Activated T-helper 9 cell treated with anti-CD3 and anti-CD28 coated beads, Interleukin-2, amount 50 U/mL, for 16 hours (primary cell): ENCODE measurements around the gene PSAPL1.

Experiments
- DNase-seq: peaks from one replicate; pipeline ENCODE4 v3.0.0-alpha.2; 2020; ENCODE audit warnings: low read depth

Gene PSAPL1

GRCh38 chr4:7418131-7418943, 16.4 kb downstream of the PSAPL1 start:
- DNase-seq, result no peak

GRCh38 chr4:7417639-7418038, 17.1 kb downstream of the PSAPL1 start:
- DNase-seq, result no peak

- DNase-seq, result no peak
Observed at GRCh38 chr4:7416745-7417432, 17.8 kb downstream of the PSAPL1 start.

GRCh38 chr4:7415927-7416686, 18.6 kb downstream of the PSAPL1 start:
- DNase-seq, result no peak

- no peak for DNase-seq
Observed at GRCh38 chr4:7414736-7415510, 19.8 kb downstream of the PSAPL1 start.

DNA sequence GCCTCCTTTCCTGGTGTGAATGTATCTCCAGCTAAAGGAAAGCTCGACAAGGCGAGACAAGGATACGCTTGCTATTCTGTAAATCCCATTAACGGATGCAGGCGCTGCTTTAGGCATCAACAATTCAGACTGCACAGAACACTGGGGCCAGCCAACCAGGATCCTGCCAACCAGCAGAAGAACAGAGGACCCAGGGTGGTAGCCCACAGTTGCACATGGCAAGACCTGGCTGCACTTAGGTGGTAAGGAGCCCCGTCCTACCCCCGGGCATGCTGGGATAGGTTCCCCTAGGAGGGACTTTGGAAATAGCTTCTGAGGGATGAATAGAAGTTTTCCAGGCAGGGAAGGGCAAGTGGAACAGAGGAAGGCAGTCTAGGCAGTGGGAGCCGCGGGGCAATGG, 20.7 kb downstream of the PSAPL1 start:
- DNase-seq, result no peak

DNA sequence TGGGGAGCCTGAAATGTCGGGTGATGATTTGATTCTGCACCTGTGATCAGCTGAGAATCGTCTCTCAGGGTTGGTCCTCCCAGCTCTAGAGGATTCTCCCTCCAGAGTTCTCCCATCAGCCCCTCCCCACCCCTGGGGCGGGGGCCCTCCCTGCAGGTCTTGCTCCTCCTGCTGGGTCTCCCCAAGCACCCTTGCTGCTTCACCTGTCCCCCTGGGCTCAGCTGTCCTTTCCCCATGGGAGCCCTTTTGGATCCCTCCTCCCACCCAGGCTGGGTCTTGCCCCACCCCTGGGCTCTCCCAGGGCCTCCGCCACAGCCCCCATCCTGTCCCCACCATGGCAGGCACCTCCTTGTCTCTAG, 22.2 kb downstream of the PSAPL1 start:
- DNase-seq, result no peak

DNA sequence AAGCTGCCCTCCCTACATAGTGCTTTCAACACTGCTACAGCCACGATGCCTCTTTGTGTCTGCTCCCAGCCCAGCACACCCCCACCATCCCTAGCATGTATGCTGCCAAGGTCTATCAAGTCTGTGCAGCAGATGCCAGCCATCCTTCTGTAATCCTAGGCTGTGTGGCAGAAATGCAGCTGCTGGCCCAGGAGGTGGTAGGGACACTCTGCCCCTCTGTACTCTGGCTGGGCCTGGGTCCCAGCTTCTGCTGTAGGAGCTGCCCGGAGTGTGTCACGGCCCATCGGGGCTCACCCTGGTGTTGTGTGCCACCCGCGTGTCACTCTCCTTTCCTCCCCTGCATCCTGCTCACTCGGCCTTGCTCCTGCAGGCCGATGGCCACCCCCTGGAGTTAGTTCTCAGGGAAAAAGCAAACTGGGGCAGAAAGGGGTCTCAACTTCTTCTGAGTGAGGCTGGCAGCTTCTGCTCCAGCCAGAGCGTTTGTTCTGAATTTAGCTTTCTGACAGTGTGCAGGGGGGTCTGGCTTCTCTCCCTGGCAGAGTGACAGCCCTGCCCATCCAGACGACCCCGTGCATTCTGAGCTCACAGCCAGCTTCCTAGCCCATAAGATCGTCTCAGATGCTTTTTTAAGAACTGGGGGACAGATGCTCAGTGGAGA, 22.7 kb downstream of the PSAPL1 start:
- no peak for DNase-seq

GRCh38 chr4:7411491-7411890, 23.2 kb downstream of the PSAPL1 start:
- DNase-seq, result no peak

GRCh38 chr4:7410446-7410845, 24.3 kb downstream of the PSAPL1 start:
- no peak for DNase-seq

DNA sequence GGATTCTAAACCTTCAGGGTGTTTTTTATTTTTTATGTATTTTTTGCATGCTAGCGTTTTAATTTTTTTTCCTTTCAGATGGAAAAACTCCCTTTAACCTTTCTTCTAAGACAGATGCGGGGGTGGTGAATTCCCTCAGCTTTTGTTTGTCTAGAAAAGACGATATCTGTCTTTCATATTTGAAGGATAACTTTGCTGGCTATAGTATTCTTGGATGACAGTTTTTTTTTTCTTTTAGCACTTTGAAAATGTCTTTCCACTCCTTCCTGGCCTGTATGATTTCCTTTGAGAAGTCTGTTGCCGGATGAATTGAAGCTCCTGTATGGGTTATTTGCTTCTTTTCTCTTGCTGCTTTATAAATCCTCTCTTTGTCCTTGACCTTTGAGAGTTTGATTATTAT, 26.6 kb downstream of the PSAPL1 start:
- DNase-seq, result no peak

DNA sequence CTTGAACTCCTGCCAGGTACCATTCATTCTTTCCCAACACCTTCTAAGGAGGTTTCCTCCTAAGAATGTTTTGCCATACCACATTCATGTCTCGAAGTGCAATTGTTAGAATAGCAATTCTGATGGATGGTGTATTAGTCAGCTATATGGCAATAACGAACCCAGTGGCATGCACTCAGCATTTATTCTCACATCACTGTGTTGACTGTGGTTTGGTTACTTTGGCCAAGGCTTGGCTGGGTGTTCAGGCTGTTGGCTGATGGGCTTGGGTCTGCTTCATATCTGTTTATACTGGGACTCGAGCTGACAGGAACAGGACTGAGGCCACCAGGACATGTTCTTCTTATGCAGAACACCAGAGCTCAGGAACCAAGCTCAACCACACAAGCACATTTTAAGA, 31.7 kb downstream of the PSAPL1 start:
- no peak for DNase-seq

DNA sequence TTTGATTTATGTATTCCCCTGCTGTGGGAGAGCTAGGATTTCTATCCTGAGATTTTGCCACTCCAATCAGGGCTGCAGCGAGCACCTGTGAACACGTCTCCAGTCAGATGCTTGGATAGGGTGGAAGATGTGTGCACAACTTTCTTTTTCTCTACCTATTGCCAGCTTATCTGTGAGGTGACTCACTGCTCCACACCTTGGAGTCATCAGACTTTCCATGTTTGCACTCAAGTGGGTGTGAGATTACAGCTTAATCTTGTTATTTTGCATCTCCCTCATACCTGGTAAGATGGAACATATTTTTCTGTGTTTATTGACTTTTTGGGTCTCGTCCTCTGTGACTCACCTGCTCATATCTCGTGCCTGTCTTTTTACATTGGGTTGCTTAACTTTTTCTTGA, 32.2 kb downstream of the PSAPL1 start:
- DNase-seq, result no peak

DNA sequence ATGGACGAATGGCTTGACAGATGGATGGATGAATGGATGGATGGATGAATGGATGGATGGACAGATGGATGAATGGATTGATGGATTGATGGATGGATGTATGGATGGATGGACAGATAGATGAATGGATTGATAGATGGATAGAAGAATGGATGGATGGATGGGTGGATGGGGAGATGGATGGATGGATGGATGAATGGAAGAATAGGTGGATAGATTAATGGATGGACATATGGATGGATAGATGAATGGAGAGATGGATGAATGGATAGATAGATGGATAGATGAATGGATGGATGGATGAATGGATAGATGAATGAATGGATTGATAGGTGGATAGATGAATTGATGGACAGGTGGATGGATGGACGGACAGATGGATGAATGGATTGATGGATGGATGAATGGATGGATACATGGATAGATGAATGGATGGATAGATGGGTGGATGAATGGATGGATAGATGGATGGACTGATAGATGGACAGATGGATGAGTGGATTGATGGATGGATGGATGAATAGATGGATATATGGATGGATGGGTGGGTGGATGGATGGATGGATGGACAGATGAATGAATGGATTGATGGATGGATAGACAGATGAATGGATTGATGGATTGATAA, 33.9 kb downstream of the PSAPL1 start:
- DNase-seq, result no peak

DNA sequence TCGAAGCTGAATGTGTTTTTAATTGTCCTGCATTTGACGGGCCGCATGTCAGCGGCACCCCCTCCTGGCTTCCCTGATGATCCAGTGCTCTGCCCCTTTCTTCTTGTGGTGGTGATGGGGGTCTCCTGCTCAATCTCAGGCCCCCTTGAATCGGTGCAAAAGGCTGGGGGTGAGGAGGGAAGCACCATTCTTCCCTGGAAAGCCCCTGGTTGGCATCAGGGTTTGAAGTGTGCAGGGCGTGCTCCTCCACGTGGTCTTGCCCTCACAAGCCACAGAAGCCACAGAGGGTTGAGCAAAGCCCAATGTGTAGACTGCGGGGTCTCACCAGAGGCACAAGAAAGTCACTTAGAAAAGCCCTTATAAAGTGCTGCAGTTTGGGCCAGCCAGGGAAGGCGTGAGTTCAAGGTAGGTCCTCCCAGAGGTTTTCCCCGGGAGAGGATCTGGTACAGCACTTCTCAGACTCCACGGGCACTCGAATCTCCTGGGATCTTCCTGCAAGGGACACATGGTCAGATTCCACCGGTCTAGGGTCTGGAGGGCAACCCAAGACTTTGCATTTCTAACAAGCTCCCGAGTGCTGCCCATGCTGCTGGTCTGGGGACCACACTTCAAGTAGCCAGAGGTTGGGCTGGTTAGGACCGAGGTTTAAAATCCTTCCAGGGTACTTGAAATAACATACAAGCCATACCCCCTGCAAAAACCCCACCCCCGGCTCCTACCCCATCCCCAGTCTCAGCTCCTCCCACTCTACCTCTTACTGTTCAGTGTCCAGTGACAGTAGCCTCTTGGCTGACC, 35.1 kb downstream of the PSAPL1 start:
- DNase-seq, result no peak

DNA sequence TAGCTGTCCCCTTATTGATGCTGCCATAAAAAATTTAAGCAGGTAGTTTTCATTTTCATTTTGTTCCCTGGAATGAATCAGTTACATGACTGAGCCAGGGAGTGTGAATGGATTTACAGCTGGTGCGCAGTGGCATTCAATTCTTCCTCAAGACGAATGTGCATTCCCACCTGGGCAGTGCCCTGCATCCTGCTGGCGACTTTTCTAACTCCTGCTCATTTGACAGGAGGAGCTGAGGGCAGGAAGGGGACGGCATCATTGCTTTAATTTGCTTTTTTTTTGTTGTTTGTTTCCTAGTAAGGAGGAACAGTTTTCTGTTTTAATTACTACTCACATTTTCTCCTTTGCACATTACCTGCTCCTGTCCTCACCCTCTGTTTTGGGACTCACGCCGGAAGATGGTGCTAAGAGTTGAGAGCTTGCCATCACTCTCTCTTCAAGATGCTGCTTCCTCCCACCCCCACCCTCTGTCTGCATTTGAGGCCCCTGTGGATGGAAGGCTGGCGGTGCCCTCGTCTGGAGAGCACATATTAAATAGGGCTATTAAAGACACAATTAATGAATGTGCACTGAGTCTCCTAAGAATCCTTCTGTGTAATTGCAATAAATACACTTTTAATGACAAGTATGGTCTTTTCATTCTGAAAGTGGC, 35.8 kb downstream of the PSAPL1 start:
- no peak for DNase-seq

DNA sequence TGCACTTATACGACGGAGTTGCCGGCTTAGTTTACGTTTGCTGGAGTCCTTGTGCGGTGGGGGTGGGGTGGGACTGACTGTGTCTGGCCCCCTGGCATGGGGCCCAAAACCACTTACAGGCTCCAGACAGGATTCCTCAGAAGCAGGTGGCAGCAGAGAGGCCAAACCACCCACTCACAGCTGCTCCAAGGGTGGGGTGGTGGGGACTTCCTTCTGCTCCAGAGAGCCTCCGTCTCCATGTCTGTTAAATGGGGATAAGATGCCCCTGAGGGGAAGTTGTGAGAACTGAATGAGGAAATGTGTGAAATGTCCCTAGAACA, 36.7 kb downstream of the PSAPL1 start:
- no peak for DNase-seq

GRCh38 chr4:7397206-7398103, 37.3 kb downstream of the PSAPL1 start:
- DNase-seq, result no peak
